ENCODE measurements around the gene TRAPPC10.

GRCh38 chr21:44085491-44086321 is 73.6 kb downstream of the TRAPPC10 start:
- TF ChIP-seq CTCF (IDR thresholded peaks at IDR 0.05; ENCODE audit: low read depth, low read length, poor library complexity, severe bottlenecking) (no peak), EZH2phosphoT487 (IDR thresholded peaks at IDR 0.05; ENCODE audit: borderline replicate concordance, low read length) (no peak)
